NAMALWA (cell line): ENCODE results near the gene GMPR2.
"Not testable (repeated sequence)": the region's sequence is repeated elsewhere in the genome, so short reads cannot be mapped to it uniquely, and the experiment has no call there.

Experiments used
- DNase-seq: peaks from one replicate; pipeline ENCODE4 v3.0.0-alpha.2; 2015; ENCODE audit warnings: low spot score

GMPR2 gene

DNA sequence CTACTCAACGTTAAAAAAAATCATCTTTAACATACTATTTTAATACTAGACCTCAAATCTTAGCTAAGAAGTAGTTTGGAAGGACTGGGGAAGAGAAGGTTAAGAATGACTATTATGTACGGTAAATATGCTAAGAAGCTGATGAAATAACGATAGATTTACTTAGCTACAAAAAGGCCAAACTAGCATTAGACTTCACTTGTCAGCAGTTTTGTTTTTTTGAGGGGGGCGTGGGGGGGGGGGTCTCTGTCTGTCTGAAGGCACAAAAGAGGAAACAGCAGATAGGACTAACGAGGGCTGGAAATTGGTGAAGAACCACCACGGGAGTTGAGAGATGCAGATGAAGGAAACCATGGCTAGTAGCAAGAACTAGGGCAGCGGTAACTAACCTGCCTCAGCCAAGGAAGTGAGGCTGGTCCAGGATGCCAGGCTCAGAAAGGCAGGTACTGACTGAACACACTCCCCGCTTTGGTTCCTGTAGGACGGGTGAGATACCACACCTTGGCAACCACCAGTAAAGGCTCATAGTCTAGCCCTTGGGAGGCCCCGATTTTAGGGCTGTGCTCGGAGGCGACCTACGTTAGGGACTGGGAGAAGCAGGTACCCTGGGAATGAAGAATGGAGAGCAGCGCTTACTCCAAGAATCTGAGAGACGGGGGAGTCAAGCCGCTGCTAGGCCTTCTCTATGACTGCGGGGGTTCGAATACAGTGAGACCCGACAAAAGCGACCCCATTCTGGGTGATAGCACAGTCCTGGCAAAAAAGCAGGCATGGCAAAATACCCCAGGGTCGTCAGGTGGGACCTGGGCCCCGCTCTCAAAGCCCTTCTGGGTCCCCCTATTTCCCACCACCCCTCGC is 1.2 kb upstream of the GMPR2 start:
- peak; percentile 47 for DNase-seq

DNA sequence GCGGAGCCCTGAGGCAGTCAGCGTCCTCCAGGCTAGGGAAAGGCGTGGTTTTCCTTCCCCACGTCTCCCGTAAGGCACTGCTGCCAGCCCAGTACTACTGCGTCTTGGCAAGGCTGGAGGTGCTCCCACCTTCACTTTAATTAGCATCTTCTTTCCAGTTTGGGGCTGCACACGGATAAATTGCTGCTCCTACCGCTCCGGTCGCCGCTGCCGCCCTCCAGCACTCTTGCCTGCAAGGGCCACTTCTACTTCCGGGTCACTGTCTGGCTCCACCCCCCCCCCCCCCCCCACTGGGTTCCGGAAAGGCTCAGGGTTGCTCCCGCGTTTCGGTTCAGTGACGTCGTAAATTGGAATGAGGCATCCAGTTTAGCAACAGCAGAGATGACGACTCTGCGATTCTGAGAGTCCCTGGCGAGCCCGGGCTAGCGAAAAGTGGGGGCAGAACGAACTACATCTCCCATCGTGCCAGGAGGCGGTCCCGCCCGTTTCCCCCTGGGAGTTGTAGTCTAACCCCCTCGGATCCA is 546 bp upstream of the GMPR2 start, which contains the start of gene NEDD8:
TSS of gene NEDD8 (minus strand) at position 247 of the 524 bp plus-strand sequence. CDS start at position 147, 100 bp downstream.
- DNase-seq = peak; percentile 90

DNA sequence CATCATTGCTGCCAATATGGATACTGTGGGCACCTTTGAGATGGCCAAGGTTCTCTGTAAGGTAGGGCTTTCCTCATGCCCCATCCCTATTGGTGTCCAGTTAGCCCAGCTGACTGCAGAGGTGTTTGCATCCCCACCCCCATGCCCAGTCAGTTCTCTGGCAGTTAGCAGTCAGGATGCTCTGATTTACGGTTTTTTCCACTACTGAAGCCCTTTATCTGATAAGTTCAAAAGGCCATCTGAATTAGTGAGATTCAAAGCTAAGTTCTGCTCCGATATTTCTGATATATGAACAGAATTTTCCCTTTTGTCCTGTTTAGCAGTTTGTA is 773 bp downstream of the GMPR2 start:
- no peak for DNase-seq

DNA sequence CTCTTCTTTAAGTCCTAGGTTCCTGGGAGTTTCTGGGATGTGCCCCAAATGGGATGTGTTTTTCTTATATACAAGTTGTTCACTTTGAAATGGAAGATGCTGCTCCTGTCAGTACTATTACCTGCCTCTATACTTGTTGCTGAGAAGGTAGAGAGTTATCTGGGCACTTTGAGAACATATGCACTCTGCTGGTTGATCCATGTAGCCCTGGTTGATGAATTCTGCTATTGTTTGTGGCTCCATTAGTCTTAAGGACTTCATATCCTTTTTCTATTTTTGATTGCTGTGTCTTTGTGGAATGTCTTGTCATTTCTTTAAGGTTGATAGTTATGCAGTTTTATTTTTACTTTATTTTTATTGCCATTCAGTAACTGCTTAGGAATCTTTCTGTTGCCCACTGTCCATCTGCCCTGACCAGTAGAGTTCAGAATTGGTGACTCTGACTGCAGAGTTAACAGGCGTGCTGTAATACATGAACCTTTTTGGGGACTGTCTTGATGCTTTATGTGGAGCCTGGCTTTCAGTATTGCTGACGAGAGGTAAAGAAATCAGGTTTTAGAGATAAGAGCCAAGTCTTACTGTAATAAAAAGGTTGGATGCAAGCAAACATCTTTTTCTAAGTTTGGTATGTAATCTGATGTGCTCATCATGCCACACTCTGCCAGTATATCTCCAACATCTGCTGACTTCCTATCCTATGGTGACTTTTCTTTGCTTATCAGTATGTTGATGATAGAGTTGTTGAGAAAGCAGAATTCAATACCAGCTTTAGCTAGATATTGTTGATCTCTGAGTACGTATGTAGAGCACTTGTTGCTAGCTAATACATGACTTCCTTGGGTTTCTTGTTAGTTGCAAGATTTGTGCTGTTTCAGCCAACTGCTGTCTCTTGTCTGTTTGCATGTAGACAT is 1.6 kb downstream of the GMPR2 start:
- no peak for DNase-seq

DNA sequence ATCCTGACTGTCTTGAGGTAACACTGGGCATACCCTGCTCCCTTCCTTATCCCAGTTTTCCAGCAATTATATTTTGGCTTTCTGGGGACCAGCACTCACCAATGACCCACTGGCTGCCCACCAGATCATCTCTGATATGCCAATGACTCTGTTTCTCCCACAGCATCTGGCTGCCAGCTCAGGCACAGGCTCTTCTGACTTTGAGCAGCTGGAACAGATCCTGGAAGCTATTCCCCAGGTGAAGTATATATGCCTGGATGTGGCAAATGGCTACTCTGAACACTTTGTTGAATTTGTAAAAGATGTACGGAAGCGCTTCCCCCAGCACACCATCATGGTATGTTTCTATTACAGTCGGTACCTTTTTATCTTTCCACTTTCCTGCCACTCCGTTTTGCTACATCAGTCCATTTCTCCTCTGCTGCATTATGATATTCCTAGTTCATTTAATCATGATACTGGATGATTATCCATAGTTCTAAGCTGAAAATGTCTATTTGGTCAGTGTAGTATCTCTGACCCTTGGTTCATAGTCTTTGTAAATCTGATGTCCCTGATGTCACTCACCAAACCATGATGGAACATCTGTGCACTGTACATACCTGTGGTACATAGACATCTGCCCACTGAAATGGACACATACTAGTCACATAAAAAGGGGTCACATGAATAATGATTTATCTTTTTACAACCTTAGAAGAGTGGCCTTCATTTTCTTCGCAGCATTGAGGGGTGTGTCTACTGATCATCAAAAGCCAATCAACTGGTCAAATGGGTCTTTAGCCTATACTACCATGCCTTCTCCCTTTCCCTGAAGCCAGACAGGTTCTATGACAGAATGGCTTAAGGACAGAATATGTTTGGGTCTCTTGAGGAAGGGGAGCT is 3.3 kb downstream of the GMPR2 start:
- no peak for DNase-seq

DNA sequence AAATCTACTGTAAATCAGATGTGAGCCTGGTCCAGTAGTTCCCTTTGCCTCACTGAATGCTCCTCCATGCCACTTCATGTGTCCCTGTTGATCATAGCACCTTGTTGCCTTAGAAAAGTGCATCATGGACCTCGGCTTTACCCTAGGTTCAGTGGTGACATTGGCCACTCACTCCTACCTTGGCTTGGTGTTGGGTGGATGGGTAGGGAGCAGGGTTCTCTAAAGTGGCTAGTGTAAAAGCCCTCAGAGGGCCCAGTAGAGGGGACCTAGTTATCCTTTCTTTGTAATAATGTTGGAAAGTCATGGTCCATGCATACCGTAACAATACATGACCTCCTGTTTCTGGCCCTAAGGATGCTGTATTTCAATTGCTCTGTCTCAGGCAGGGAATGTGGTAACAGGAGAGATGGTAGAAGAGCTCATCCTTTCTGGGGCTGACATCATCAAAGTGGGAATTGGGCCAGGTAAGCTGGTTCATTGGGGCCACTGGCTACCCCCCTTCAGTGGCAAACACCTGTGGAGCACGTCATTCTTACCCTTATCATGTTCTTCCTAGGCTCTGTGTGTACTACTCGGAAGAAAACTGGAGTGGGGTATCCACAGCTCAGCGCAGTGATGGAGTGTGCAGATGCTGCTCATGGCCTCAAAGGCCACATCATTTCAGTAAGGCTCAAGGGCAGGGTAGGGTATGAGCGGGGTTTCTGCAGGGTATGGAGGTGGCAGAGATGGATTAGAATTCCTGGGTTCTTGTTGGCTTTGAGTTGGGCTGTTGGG is 4.1 kb downstream of the GMPR2 start:
- no peak for DNase-seq

DNA sequence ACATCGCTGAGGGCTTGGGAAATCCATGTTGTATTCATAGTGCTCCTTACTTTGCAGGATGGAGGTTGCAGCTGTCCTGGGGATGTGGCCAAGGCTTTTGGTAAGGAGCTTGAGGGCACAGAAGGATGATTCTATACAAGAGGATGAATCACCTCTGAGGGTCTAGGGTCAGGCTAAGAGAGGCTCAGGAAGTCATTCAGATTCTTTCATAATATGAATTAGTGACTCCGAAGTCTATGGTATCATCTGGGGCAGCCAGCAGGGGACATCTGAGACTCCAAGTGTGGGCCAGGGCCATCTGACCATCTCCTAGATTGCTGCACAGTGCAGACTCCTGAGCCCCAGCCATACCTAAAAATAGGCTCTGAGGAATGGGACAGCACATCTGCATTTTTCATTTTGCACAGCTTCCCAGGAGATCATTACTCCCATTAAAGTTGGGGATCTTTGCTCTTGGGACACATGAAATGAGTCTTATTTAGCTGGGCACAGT is 4.8 kb downstream of the GMPR2 start:
- no peak for DNase-seq

DNA sequence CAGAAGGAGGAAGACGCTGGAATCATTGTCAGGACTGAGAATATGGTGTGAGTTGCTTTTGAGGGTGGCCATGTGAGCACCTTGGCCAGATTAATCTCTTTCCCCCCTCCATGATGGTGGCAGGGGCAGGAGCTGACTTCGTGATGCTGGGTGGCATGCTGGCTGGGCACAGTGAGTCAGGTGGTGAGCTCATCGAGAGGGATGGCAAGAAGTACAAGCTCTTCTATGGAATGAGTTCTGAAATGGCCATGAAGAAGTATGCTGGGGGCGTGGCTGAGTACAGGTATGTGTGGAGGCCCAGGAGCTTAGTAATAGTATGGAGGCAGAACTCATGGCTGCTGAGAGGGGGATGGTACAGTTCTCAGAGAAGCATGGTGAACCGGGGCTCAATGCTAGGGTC is 5.4 kb downstream of the GMPR2 start:
- no peak for DNase-seq

DNA sequence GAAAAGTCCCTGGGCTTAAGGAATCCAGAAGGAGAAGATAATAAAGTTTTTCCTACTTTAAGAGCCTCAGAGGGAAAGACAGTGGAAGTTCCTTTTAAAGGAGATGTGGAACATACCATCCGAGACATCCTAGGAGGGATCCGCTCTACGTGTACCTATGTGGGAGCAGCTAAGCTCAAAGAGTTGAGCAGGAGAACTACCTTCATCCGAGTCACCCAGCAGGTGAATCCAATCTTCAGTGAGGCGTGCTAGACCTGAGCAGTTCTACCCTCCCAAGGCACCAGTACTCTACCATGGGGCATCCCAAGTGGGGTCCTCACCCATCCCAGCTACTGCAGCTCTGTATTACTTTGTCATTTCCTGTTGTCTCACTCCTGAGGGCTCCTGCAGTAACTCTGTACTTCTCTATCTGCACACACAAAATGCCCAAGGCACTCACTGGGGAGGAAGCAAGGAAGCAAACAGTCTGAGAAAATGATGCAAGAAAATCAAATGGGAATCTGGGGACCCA is 5.9 kb downstream of the GMPR2 start:
- DNase-seq = no peak

DNA sequence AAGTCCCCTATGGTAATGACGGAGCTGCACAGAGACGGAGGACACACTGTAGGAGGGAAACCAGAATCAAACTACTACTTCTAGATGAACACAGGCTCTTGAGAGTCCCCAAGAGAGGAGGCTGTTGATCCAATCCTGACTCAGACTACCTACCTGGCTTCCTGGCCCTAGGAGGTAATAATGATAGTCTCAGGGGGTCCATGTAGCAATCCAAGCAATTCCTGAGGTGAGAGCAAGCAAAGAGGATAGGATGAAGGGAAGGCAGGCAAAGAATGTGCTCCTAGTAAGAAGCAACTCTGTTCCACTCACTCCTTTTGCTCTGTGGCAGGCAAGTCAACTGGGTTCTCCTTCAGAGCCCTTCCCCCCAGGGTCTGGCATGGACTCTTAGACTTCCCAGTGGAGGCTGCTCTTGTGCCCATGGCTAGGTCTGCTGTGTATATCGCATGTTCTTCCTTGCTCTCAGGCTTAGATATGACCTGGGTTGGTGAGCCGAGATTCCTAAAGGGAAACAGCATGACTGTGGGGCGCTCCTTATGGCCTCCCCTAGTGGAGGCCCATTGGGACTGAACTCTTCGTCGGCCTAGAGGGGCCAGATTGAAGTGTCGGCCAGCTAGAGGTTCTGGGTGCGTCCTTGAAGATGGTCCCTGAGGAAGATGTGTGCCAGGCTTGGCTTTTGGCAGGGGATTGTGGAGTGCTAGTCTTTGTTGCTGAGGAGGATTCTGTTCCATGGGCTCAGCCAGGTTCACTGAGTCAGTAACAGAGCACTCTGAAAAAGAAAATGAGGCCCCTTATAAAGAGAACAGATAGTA is 7.6 kb downstream of the GMPR2 start:
- no peak for DNase-seq

DNA sequence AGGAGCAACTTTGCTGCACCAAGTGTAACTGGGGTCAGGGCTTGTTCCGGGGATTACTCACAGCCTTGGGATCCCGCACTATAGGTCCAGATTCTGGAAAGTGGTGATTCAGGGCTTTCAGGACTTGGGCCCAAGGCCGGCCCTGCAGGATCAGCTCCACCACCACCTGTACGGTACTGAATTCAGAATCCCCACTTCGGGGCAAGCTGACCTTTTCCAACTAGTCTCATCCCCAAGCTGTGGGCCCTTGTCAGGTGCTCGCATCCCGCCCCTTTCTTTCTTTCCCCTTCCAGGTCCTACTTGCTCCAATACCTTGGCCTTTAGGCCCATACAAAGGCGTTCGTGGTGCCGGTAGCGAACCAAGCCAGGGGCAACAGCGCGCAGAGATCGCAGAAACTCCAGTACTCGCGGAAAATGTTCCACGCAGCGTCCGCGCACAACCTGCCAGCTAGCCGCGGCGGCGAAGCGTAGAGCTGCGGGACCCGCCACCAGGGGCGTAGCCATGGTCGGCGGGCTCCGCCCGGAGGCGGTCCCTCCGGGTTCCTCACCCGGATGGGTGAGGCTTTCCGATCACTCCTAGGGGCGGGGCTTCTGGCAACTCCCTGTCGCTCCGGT is 9.2 kb downstream of the GMPR2 start:
- peak; percentile 96 for DNase-seq

DNA sequence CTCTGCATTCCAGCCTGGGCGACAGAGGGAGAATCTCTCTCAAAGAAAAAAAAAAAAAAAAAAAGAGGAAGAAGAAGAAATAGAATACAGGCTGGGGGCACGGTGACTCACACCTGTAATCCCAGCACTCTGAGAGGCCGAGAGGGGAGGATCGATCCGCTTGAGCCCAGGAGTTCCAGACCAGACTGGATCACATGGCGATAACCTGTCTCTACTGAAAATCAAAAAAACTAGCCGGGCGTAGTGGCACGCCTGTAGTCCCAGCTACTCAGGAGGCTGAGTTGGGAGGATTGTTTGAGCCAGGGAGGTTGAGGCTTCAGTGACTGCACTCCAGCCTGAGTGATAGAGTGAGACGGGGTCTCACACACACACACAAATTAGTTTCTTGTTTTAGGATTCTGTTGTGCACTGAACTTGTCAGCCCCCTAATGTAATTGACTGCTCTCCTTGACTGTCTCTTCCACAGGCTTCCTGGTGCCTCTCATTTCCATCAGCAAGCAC is 10.7 kb downstream of the GMPR2 start:
- DNase-seq = peak; percentile 35

DNA sequence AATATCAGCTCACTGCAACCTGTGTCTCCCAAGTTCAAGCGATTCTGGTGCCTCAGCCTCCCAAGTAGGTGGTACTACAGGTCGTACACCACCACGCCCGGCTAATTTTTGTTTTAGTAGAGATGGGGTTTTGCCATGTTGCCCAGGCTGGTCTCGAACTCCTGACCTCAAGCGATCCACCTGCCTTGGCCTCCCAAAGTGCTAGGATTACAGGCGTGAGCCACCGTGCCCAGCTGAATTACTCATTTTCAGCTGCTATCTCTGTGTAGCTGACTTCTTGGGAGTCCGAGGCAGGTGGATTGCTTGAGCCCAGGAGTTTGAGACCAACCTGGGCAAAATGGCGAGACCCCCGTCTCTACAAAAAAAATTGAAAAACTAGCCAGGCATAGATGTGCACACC is 12.6 kb downstream of the GMPR2 start:
- DNase-seq = not testable (repeated sequence)

DNA sequence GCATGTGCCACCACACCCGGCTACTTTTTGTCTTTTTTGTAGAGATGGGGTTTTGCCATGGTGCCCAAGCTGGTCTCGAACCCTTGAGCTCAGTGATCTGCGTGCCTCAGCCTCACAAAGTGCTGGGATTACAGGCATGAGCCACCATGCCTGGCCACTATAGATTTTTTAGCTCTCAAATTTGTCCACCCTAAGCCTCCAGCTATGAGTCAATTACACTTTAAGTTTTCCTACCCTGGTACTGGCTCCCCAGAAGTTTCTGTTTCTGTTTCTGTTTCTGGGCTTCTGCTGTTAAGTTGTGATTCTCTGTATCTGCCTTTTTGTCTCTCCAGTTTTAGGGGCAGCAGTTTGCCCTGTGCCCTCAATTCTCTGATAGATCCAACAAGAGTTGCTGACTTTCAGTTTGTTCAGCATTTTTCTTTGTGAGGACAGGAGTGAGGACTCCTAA is 14.1 kb downstream of the GMPR2 start:
- peak; percentile 48 for DNase-seq

DNA sequence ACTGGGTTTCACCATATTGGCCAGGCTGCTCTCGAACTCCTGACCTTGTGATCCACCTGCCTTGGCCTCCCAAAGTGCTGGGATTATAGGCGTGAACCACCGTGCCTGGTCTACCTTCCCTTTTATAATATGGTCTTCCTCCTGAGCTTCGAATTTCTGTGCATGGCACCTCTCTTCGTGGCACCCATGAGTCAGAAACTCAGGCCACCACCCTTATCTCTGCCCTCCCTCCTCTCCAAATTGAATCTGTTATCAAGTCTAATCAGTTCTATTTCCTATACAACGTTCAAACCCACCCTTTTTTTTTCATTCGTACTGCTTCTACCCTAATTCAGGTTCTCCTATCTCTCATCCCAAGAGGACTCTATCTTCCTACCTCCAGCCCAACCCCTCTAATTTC is 14.7 kb downstream of the GMPR2 start:
- DNase-seq = no peak

DNA sequence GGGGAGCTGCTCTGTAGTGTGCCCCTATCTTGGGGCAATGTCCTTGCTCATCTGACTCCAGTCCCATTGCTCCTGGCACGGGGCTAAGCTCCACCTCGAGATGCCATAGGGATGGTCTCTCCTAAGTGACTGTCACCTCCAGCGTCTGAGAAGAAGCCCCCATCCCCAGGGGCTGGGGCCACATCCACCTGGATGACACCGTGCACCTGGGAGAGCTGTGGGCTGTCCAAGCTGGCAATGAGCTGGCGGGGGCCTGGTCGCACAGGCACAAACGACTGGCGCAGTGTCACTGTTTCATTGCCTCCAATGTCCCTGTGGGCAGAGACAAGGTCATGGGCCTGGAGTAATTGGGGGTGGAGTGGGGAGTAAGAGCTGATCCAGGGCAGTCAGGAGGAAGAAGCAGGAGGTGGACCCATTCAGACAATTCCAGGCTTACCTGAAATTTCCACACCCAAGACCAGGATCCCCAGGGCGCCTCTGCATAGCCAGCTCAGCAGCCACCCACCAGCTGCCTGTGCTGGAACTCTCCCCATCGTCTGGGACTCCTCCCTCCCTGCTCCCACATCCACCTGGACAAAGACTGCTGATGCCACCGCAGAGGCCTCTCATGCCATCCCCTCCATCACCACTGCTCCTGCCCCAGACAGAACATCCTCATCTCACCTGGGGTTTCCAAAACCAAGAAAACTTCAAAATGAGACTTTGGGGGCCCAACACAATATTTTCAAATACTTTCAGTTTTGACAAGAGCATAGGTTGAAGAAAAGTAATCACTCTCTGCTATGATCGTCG is 16.7 kb downstream of the GMPR2 start:
- no peak for DNase-seq

DNA sequence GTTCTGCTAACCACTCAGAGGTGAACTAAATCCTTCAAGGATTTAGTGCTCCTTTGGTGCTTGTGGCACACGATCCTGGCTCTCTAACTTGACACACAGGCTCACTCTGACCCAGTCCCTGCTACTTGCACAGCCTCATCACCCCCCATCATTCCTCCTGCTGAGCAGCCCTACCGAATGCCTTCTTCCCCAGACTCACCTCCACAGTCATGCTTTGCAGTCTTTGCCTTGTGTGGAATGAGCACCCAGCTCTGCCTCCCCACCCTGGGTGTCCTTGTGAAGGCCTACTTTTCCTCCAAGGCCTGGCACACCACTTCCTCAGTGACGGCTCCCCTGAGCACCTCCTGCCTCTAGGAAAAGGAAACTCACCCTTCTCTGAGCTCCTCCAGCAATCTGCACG is 17.6 kb downstream of the GMPR2 start:
- DNase-seq = no peak

DNA sequence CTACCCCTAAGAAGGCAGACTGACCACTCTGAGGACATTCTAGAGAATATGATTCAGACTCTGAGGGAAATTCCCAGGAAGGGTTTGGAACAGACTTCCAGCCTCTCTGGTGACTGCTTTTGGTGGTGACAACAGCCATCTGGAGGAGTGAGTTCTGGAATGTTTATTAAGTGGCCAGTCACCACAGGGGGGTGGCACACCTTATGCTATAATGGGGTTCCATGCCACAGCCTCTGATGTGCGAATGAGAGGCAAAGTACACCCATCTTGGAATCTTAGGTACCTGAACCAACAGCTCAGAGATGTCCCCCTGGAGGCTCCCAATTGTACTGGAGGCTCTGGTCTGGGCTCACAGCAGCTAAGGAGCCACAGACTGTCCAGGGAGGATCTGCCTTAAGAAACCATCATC is 19.2 kb downstream of the GMPR2 start:
- no peak for DNase-seq
